AML-193 (cell line): ENCODE measurements around the gene BATF.

Experiments used
- DNase-seq, 2 experiments: peaks; one replicate each; lab custom pipeline; 2025; lab: John Stamatoyannopoulos, UW

BATF gene

GRCh38 chr14:75531660-75532317 lies 9.5 kb downstream of the BATF start:
- DNase-seq = no peak

GRCh38 chr14:75533791-75534555 lies 11.7 kb downstream of the BATF start:
- DNase-seq = no peak

- no peak for DNase-seq
These were observed 13.1 kb downstream of the BATF start for GRCh38 chr14:75535164-75535898.

GRCh38 chr14:75537071-75537470 lies 14.8 kb downstream of the BATF start:
- no peak for DNase-seq

- no peak for DNase-seq
These were observed 16.9 kb downstream of the BATF start for GRCh38 chr14:75539162-75539560.

- no peak for DNase-seq
These were observed 17.6 kb downstream of the BATF start for GRCh38 chr14:75539561-75540478.

GRCh38 chr14:75540479-75540851 lies 18.2 kb downstream of the BATF start:
- no peak for DNase-seq

GRCh38 chr14:75542588-75543091 lies 20.4 kb downstream of the BATF start:
- DNase-seq = peak; percentile 76 to 77

GRCh38 chr14:75543253-75543652 lies 21.0 kb downstream of the BATF start:
- no peak for DNase-seq

- no peak for DNase-seq
These were observed 21.5 kb downstream of the BATF start for GRCh38 chr14:75543786-75544185.

GRCh38 chr14:75545907-75546306 lies 23.6 kb downstream of the BATF start:
- DNase-seq = no peak

GRCh38 chr14:75547552-75548250 lies 25.4 kb downstream of the BATF start:
- no peak for DNase-seq

- no peak for DNase-seq
These were observed 26.3 kb downstream of the BATF start for GRCh38 chr14:75548544-75548943.

- no peak for DNase-seq
These were observed 26.9 kb downstream of the BATF start for GRCh38 chr14:75549169-75549568.

- no peak for DNase-seq
These were observed 28.8 kb downstream of the BATF start for GRCh38 chr14:75551021-75551420.

- DNase-seq = no peak
These were observed 30.9 kb downstream of the BATF start for GRCh38 chr14:75553157-75553556.

GRCh38 chr14:75553761-75554364 lies 31.6 kb downstream of the BATF start:
- no peak for DNase-seq

GRCh38 chr14:75554482-75554881 lies 32.2 kb downstream of the BATF start:
- DNase-seq = no peak

- no peak for DNase-seq
These were observed 36.2 kb downstream of the BATF start for GRCh38 chr14:75558440-75558839.

- DNase-seq = no peak
These were observed 36.8 kb downstream of the BATF start for GRCh38 chr14:75559045-75559444.
